HepG2 (cell line): Measurements from ENCODE around the gene RSPH10B.

ENCODE experiments used
- CREB1 ChIP-seq, 2 experiments: fragments of 450-650 bp in 1 of 2; IDR thresholded peaks; 2 replicates each; pipeline ENCODE4 v1.6.1; 2016 to 2017; ENCODE audit warnings: control low read depth in 1 of 2, mild to moderate bottlenecking in 1 of 2, missing compliant biosample characterization in 1 of 2, missing genetic modification characterization in 1 of 2
- NFE2 ChIP-seq: sonication (generic); formaldehyde crosslinking; IDR thresholded peaks from 2 replicates; pipeline ENCODE4 v1.4.0; 2020; ENCODE audit warnings: missing genetic modification reagents
- PHF21A ChIP-seq: sonication (generic); formaldehyde crosslinking; IDR thresholded peaks from 2 replicates; pipeline ENCODE4 v1.5.0; 2020; ENCODE audit warnings: mild to moderate bottlenecking, missing genetic modification reagents
- REST ChIP-seq, 2 experiments: IDR thresholded peaks; 2 replicates each; pipeline ENCODE4 v1.6.1; 2011 to 2012; ENCODE audit warnings: low read length in 2 of 2, borderline replicate concordance in 1 of 2, low read depth in 1 of 2, mild to moderate bottlenecking in 1 of 2, moderate library complexity in 1 of 2
- RFX1 ChIP-seq: fragments of 450-650 bp; IDR thresholded peaks from 2 replicates; pipeline ENCODE4 v1.6.1; 2017
- SRY ChIP-seq: sonication (generic); formaldehyde crosslinking; IDR thresholded peaks from 2 replicates; pipeline ENCODE4 v1.8.0; 2022; ENCODE audit warnings: mild to moderate bottlenecking, missing genetic modification reagents
- TEAD3 ChIP-seq: optimal IDR thresholded peaks from 2 replicates; pipeline ENCODE3; 2016; ENCODE audit warnings: borderline replicate concordance

GRCh38 chr7:5997210-5997808 lies 26.8 kb upstream of the RSPH10B start:
- TF ChIP-seq SRY (CRISPR knock-in tag) (no peak), RFX1 (no peak), TEAD3 (CRISPR knock-in tag) (no peak), PHF21A (CRISPR knock-in tag) (no peak), CREB1 (IDR thresholded peaks at IDR 0.05) (no peak), CREB1 (CRISPR knock-in tag; IDR thresholded peaks at IDR 0.05) (no peak; the same call in 1 of the 2 replicates), REST (IDR thresholded peaks at IDR 0.05; ENCODE audit: borderline replicate concordance in 1 of 2, low read depth in 1 of 2, low read length in 2 of 2) (no peak), NFE2 (no peak)
